HepG2 (cell line): ENCODE data around the gene THADA. TPM values are rescaled to one million over a fixed set of nuclear protein-coding genes. Genes with fewer than 3 reads are reported as not detected.
A peak's percentile ranks its signal among the peaks of the same experiment; 100 is the strongest.

ENCODE experiments used
- BCLAF1 ChIP-seq: fragments of 450-650 bp; IDR thresholded peaks from 2 replicates; pipeline ENCODE4 v1.6.1; 2017; ENCODE audit warnings: mild to moderate bottlenecking
- HNRNPL ChIP-seq: fragments of 200-400 bp; formaldehyde crosslinking; IDR thresholded peaks from 2 replicates; pipeline ENCODE4 v1.6.1; 2017; ENCODE audit warnings: mild to moderate bottlenecking, low read depth, low read length
- MEF2D ChIP-seq: sonication (generic); formaldehyde crosslinking; IDR thresholded peaks from 2 replicates; pipeline ENCODE4 v1.5.1; 2020; ENCODE audit warnings: mild to moderate bottlenecking, missing genetic modification reagents
- MYNN ChIP-seq: sonication (generic); formaldehyde crosslinking; IDR thresholded peaks from 2 replicates; pipeline ENCODE4 v1.4.0; 2020; ENCODE audit warnings: mild to moderate bottlenecking, low read depth, missing genetic modification reagents
- MZF1 ChIP-seq: sonication (generic); formaldehyde crosslinking; IDR thresholded peaks from 2 replicates; pipeline ENCODE4 v1.8.1; 2023; ENCODE audit warnings: mild to moderate bottlenecking, missing genetic modification reagents, borderline replicate concordance
- RBAK ChIP-seq: sonication (generic); formaldehyde crosslinking; IDR thresholded peaks from 2 replicates; pipeline ENCODE4 v1.5.1; 2020; ENCODE audit warnings: mild to moderate bottlenecking, missing genetic modification reagents
- RORA ChIP-seq: sonication (generic); formaldehyde crosslinking; IDR thresholded peaks from 2 replicates; pipeline ENCODE4 v1.5.0; 2020; ENCODE audit warnings: mild to moderate bottlenecking, missing genetic modification reagents, moderate library complexity
- SMAD3 ChIP-seq: sonication (generic); formaldehyde crosslinking; IDR thresholded peaks from 2 replicates; pipeline ENCODE4 v1.4.0; 2020; ENCODE audit warnings: missing genetic modification reagents
- SRSF4 ChIP-seq: fragments of 200-400 bp; formaldehyde crosslinking; IDR thresholded peaks from one replicate; pipeline ENCODE4 v1.6.1; 2018; ENCODE audit warnings: mild to moderate bottlenecking, low read depth, low read length, moderate library complexity; ENCODE audit not compliant: poor library complexity, severe bottlenecking
- TRIM22 ChIP-seq: fragments of 450-650 bp; IDR thresholded peaks from 2 replicates; pipeline ENCODE4 v1.6.1; 2017
- U2AF2 ChIP-seq: fragments of 200-400 bp; formaldehyde crosslinking; IDR thresholded peaks from 2 replicates; pipeline ENCODE4 v1.6.1; 2017; ENCODE audit warnings: low read depth, mild to moderate bottlenecking, low read length
- USF2 ChIP-seq, 2 experiments: sonication (generic) in 1 of 2; formaldehyde crosslinking in 1 of 2; IDR thresholded peaks; 2 replicates each; pipeline versions ENCODE4 v1.5.1 to v1.6.1; 2011 to 2020; ENCODE audit warnings: borderline replicate concordance in 1 of 2, low read depth in 1 of 2, low read length in 1 of 2, mild to moderate bottlenecking in 1 of 2, missing genetic modification reagents in 1 of 2, moderate library complexity in 1 of 2
- ZNF558 ChIP-seq: sonication (generic); formaldehyde crosslinking; IDR thresholded peaks from 2 replicates; pipeline ENCODE4 v1.9.0; 2022; ENCODE audit warnings: mild to moderate bottlenecking, missing genetic modification reagents, borderline replicate concordance
- ZNF737 ChIP-seq: sonication (generic); formaldehyde crosslinking; IDR thresholded peaks from 2 replicates; pipeline ENCODE4 v1.5.0; 2020; ENCODE audit warnings: missing genetic modification reagents, mild to moderate bottlenecking, borderline replicate concordance
- ZNF891 ChIP-seq: sonication (generic); formaldehyde crosslinking; IDR thresholded peaks from 2 replicates; pipeline ENCODE4 v1.5.0; 2020; ENCODE audit warnings: mild to moderate bottlenecking, missing genetic modification reagents
- polyA plus RNA-seq, 8 experiments: library from polyadenylated mRNA; depleted of rRNA in 3 of 8; stranded (reverse) in 7 of 8; unstranded in 1 of 8; fragments of >200 nt; fragmentation: Illumina TruSeq in 4 of 8; extraction: Trizol in 4 of 8; gene quantifications; 2 replicates each; pipeline versions ENCODE4 v1.2.1 to v1.2.3, GENCODE V29; 2011 to 2016; ENCODE audit warnings: low read depth in 4 of 8, missing spikeins in 1 of 8, mixed read lengths in 1 of 8; ENCODE audit not compliant: insufficient read depth in 1 of 8
- total RNA-seq, 5 experiments: library from RNA; depleted of rRNA; stranded (reverse); fragments of >200 nt; fragmentation: Illumina TruSeq; extraction: Trizol; gene quantifications; 2 replicates each; pipeline ENCODE4 v1.2.3, GENCODE V29; 2016; ENCODE audit warnings: low read depth in 1 of 5
- TF ChIP-seq, protein P1 (sequence below): sonication (generic); formaldehyde crosslinking; IDR thresholded peaks from 2 replicates; pipeline ENCODE4 v1.4.0; 2020; ENCODE audit warnings: missing genetic modification reagents
- TF ChIP-seq, protein P2 (sequence below), 2 experiments: sonication (generic) in 1 of 2; formaldehyde crosslinking in 1 of 2; IDR thresholded peaks; 2 replicates each; pipeline versions ENCODE4 v1.4.0 to v1.6.1; 2018 to 2020; ENCODE audit warnings: missing genetic modification reagents in 2 of 2, borderline replicate concordance in 1 of 2, low read depth in 1 of 2, mild to moderate bottlenecking in 1 of 2, missing biosample characterization in 1 of 2

Gene THADA
- total and polyA plus RNA-seq, 2 of the 13 experiments (the other 11 are each of a cell fraction or from before 2014, with no cell fraction given), result 12.7 to 21.7 TPM

DNA sequence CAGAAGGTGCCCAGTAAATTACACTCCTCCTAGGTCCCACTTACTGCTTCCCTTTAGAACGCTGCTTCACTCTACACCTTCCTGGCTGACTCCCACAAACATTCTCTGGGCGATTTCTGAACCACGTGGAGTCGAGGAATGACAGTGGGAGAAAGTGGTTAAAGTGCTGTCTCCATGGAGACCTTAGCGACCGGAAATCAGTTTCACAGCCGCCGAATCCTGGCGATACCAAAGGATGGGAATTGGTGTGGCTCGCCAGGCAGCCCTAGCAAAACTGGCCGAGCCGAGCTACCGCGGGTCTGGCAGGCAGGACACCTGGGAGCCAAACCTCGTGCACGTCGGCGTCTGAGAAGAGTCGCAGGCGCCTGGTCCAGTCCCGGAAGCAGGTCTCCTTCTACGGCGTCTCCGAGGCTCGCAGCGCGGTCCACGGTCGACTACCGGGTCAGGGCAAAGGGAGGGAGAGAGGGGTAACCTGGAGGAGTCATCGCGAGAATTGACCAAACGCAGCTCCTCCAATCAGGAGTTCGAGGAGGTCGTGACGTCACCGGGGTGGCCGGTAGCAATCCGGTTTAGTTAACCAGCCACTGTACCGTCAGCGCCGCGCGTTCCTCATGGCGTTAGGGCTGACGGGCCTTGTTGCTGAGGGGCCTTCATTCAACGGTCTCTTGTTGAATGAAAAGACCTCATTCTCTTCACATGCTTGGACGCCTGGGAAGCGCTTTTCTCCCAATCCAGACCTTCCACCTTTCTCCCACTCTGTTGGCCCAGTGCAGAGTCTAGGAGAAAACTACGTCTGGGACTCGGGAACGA, at the start of gene THADA (continued):
- TF ChIP-seq, protein P1, sequence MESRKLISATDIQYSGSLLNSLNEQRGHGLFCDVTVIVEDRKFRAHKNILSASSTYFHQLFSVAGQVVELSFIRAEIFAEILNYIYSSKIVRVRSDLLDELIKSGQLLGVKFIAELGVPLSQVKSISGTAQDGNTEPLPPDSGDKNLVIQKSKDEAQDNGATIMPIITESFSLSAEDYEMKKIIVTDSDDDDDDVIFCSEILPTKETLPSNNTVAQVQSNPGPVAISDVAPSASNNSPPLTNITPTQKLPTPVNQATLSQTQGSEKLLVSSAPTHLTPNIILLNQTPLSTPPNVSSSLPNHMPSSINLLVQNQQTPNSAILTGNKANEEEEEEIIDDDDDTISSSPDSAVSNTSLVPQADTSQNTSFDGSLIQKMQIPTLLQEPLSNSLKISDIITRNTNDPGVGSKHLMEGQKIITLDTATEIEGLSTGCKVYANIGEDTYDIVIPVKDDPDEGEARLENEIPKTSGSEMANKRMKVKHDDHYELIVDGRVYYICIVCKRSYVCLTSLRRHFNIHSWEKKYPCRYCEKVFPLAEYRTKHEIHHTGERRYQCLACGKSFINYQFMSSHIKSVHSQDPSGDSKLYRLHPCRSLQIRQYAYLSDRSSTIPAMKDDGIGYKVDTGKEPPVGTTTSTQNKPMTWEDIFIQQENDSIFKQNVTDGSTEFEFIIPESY (CRISPR knock-in tag), result no peak; the same call in 1 of the 2 replicates
- TF ChIP-seq HNRNPL (0 out of 2 replicates have a peak, but pooled peaks have one; percentile 55), SRSF4 (no peak), MZF1 (CRISPR knock-in tag) (no peak), ZNF737 (CRISPR knock-in tag) (no peak), TRIM22 (no peak), RORA (CRISPR knock-in tag) (no peak), RBAK (CRISPR knock-in tag) (peak; percentile 43; the same call in 1 of the 2 replicates), BCLAF1 (no peak), U2AF2 (no peak), USF2 (IDR thresholded peaks at IDR 0.05; ENCODE audit: low read depth, low read length) (no peak; the same call in 1 of the 2 replicates), USF2 (CRISPR knock-in tag; IDR thresholded peaks at IDR 0.05; ENCODE audit: borderline replicate concordance) (no peak), MEF2D (CRISPR knock-in tag) (peak; percentile 82), ZNF558 (CRISPR knock-in tag) (peak; percentile 77), MYNN (peak; percentile 40), ZNF891 (CRISPR knock-in tag) (peak; percentile 85), SMAD3 (CRISPR knock-in tag) (peak; percentile 87; the same call in 1 of the 2 replicates)
- TF ChIP-seq, protein P2, sequence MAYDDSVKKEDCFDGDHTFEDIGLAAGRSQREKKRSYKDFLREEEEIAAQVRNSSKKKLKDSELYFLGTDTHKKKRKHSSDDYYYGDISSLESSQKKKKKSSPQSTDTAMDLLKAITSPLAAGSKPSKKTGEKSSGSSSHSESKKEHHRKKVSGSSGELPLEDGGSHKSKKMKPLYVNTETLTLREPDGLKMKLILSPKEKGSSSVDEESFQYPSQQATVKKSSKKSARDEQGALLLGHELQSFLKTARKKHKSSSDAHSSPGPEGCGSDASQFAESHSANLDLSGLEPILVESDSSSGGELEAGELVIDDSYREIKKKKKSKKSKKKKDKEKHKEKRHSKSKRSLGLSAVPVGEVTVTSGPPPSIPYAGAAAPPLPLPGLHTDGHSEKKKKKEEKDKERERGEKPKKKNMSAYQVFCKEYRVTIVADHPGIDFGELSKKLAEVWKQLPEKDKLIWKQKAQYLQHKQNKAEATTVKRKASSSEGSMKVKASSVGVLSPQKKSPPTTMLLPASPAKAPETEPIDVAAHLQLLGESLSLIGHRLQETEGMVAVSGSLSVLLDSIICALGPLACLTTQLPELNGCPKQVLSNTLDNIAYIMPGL (CRISPR knock-in tag; IDR thresholded peaks at IDR 0.05; ENCODE audit: borderline replicate concordance in 1 of 2, low read depth in 1 of 2), result peak; percentile 66 to 76; a peak in 3 of 4 replicates
